Keratinocyte (primary cell): ENCODE data around the gene MAEA.

ENCODE experiments used
- CTCF ChIP-seq, 3 experiments: IDR thresholded peaks in 1 of 3; conservative IDR thresholded peaks in 1 of 3; optimal IDR thresholded peaks in 1 of 3; 2 replicates in 2 of 3; 3 replicates in 1 of 3; pipeline versions ENCODE3 to v1.5.1; 2011; ENCODE audit warnings: low read length in 3 of 3, mild to moderate bottlenecking in 3 of 3, moderate library complexity in 2 of 3, control low read depth in 1 of 3, inconsistent platforms in 1 of 3; ENCODE audit not compliant: insufficient read depth in 2 of 3; ENCODE audit errors: extremely low read depth in 1 of 3
- EZH2 ChIP-seq: IDR thresholded peaks from one replicate; pipeline ENCODE4 v1.6.1; 2012; ENCODE audit warnings: inconsistent platforms, mild to moderate bottlenecking, low read length, moderate library complexity

- TF ChIP-seq EZH2: no peak
- TF ChIP-seq CTCF (optimal IDR thresholded peaks at IDR 0.05 in 1 of 3, IDR thresholded peaks at IDR 0.05 in 1 of 3, conservative IDR thresholded peaks at IDR 0.05 in 1 of 3; ENCODE audit: extremely low read depth in 1 of 3, insufficient read depth in 2 of 3, low read length in 3 of 3): no peak
Measured at GRCh38 chr4:1317177-1318045, 27.7 kb downstream of the MAEA start.
